ENCODE measurements around the gene ADCK1. TPM values are rescaled to one million over a fixed set of nuclear protein-coding genes. Genes with fewer than 3 reads are reported as not detected.

Gene ADCK1
- total and polyA plus RNA-seq, 4 donors, result 5.7 to 8.8 (median 7.0) TPM

GRCh38 chr14:77931441-77931840 lies 131.5 kb downstream of the ADCK1 start:
- H3K36me3 ChIP-seq (ENCODE audit: control insufficient read depth in 4 of 4, insufficient read depth in 4 of 4, low read length in 4 of 4), result peaks cover 0 to 25% (median 12%) of the 10 kb centered on the region in 4 donors
- H3K27me3 ChIP-seq (ENCODE audit: control insufficient read depth in 3 of 3, insufficient read depth in 3 of 3, low read length in 2 of 3), result no peaks in the 10 kb centered on the region
- no peak for ATAC-seq (ENCODE audit: insufficient read depth, low FRiP score)
- 95 to 98% methylated on average over 14 of the region's 14 CpGs for WGBS, 2 donors
- H3K9ac ChIP-seq (ENCODE audit: insufficient read depth in 1 of 2, low read length in 2 of 2), result no peak overlapping the region
- no peak for TF ChIP-seq CTCF (IDR thresholded peaks at IDR 0.05; ENCODE audit: control extremely low read depth, extremely low read depth)
- H3K27ac ChIP-seq (ENCODE audit: low read depth in 1 of 2, low read length in 1 of 2), result no peak overlapping the region
- no peaks in the 10 kb centered on the region for H3K4me1 ChIP-seq (ENCODE audit: control insufficient read depth in 5 of 5, insufficient read depth in 5 of 5, low read length in 5 of 5)
- no peak overlapping the region for H3K4me3 ChIP-seq
- no peak for DNase-seq
- peaks cover 0 to 13% (median 4%) of the 10 kb centered on the region in 4 donors for H3K9me3 ChIP-seq (ENCODE audit: control insufficient read depth in 4 of 4, insufficient read depth in 3 of 4, low read length in 3 of 4)

GRCh38 chr14:77936138-77936639 lies 136.3 kb downstream of the ADCK1 start:
- 96 to 97% methylated on average over 4 of the region's 4 CpGs for WGBS, 2 donors
- no peak overlapping the region for H3K27ac ChIP-seq (ENCODE audit: low read depth in 1 of 2, low read length in 1 of 2)
- no peak for TF ChIP-seq CTCF (IDR thresholded peaks at IDR 0.05; ENCODE audit: control extremely low read depth, extremely low read depth)

GRCh38 chr14:77947372-77947771 lies 147.5 kb downstream of the ADCK1 start:
- H3K27me3 ChIP-seq (ENCODE audit: control insufficient read depth in 3 of 3, insufficient read depth in 3 of 3, low read length in 2 of 3), result no peaks in the 10 kb centered on the region
- DNase-seq (no peak), ATAC-seq (ENCODE audit: insufficient read depth, low FRiP score) (no peak)
- no peak overlapping the region for H3K27ac ChIP-seq (ENCODE audit: low read depth in 1 of 2, low read length in 1 of 2)
- no peak overlapping the region for H3K9ac ChIP-seq (ENCODE audit: insufficient read depth in 1 of 2, low read length in 2 of 2)
- H3K4me1 ChIP-seq (ENCODE audit: control insufficient read depth in 5 of 5, insufficient read depth in 5 of 5, low read length in 5 of 5), result no peaks in the 10 kb centered on the region
- H3K9me3 ChIP-seq (ENCODE audit: control insufficient read depth in 4 of 4, insufficient read depth in 3 of 4, low read length in 3 of 4), result peaks cover 0 to 11% (median 0%) of the 10 kb centered on the region in 4 donors
- 73 to 74% methylated on average over 4 of the region's 4 CpGs for WGBS, 2 donors
- TF ChIP-seq CTCF (IDR thresholded peaks at IDR 0.05; ENCODE audit: control extremely low read depth, extremely low read depth), result no peak
- H3K4me3 ChIP-seq, result no peak overlapping the region
- H3K36me3 ChIP-seq (ENCODE audit: control insufficient read depth in 4 of 4, insufficient read depth in 4 of 4, low read length in 4 of 4), result no peaks in the 10 kb centered on the region

More at GRCh38 chr14:77936138-77936639, 136.3 kb downstream of the ADCK1 start:
- Histone ChIP-seq H3K9me3 (ENCODE audit: control insufficient read depth in 4 of 4, insufficient read depth in 3 of 4, low read length in 3 of 4) (peaks cover 0 to 17% (median 4%) of the 10 kb centered on the region in 4 donors), H3K36me3 (ENCODE audit: control insufficient read depth in 4 of 4, insufficient read depth in 4 of 4, low read length in 4 of 4) (peaks cover 0 to 24% (median 10%) of the 10 kb centered on the region in 4 donors), H3K4me1 (ENCODE audit: control insufficient read depth in 5 of 5, insufficient read depth in 5 of 5, low read length in 5 of 5) (no peaks in the 10 kb centered on the region), H3K4me3 (no peak overlapping the region), H3K9ac (ENCODE audit: insufficient read depth in 1 of 2, low read length in 2 of 2) (no peak overlapping the region), H3K27me3 (ENCODE audit: control insufficient read depth in 3 of 3, insufficient read depth in 3 of 3, low read length in 2 of 3) (no peaks in the 10 kb centered on the region)
- ATAC-seq (ENCODE audit: insufficient read depth, low FRiP score) (no peak), DNase-seq (no peak)

Data from lung (tissue), 12 donors.